Lung (tissue), 12 donors: ENCODE data around the gene ZSCAN22. TPM values are rescaled to one million over a fixed set of nuclear protein-coding genes. Genes with fewer than 3 reads are reported as not detected.

Experiments used
- ATAC-seq: fragments of 200-7000 bp; cut with Tn5 transposase; one replicate; pipeline ENCODE4 v1.9.1; 2020; ENCODE audit warnings: moderate number of reproducible peaks; ENCODE audit not compliant: insufficient read depth, low FRiP score
- DNase-seq, 3 donors: peaks; one replicate each; pipeline ENCODE4 v3.0.0-alpha.2; 2013 to 2017
- H3K27ac ChIP-seq, 2 donors: one replicate each; pipeline ENCODE4 v1.5.1; 2013; ENCODE audit warnings: mild to moderate bottlenecking in 2 of 2, moderate library complexity in 2 of 2, control low read depth in 1 of 2, inconsistent platforms in 1 of 2, low read depth in 1 of 2, low read length in 1 of 2
- H3K27me3 ChIP-seq, 3 donors: one replicate each; pipeline ENCODE4 v1.5.1; 2013; ENCODE audit warnings: low read length in 2 of 3; ENCODE audit not compliant: control insufficient read depth in 3 of 3, insufficient read depth in 3 of 3
- H3K36me3 ChIP-seq, 4 donors: one replicate each; pipeline ENCODE4 v1.5.1; 2013; ENCODE audit warnings: low read length in 4 of 4, mild to moderate bottlenecking in 1 of 4, moderate library complexity in 1 of 4; ENCODE audit not compliant: control insufficient read depth in 4 of 4, insufficient read depth in 4 of 4
- H3K4me1 ChIP-seq, 5 donors: one replicate each; pipeline ENCODE4 v1.5.1; 2013; ENCODE audit warnings: low read length in 5 of 5, mild to moderate bottlenecking in 2 of 5, moderate library complexity in 1 of 5; ENCODE audit not compliant: control insufficient read depth in 5 of 5, insufficient read depth in 5 of 5
- H3K4me3 ChIP-seq: one replicate; pipeline ENCODE4 v1.5.1; 2013; ENCODE audit warnings: mild to moderate bottlenecking, control low read depth, moderate library complexity
- H3K9ac ChIP-seq, 2 donors: one replicate each; pipeline ENCODE4 v1.5.1; 2013; ENCODE audit warnings: low read length in 2 of 2, control low read depth in 1 of 2; ENCODE audit not compliant: insufficient read depth in 1 of 2
- H3K9me3 ChIP-seq, 4 donors: one replicate each; pipeline ENCODE4 v1.5.1; 2013; ENCODE audit warnings: low read length in 3 of 4, mild to moderate bottlenecking in 1 of 4, moderate library complexity in 1 of 4; ENCODE audit not compliant: control insufficient read depth in 4 of 4, insufficient read depth in 3 of 4
- WGBS, 2 donors: extraction: QIAGEN DNeasy Blood & Tissue Kit; methylation state at CpG; one replicate each; pipeline ENCODE4 v1.1.7; 2013; 5-methylcytosine and 5-hydroxymethylcytosine counted together
- polyA plus RNA-seq, 2 donors: library from polyadenylated mRNA; stranded (reverse); fragments of 200-250 nt; gene quantifications; one replicate each; pipeline ENCODE4 v1.2.1, GENCODE V29; 2013
- total RNA-seq, 2 donors: library from RNA; depleted of rRNA in 1 of 2; stranded (reverse); fragments of >200 nt in 1 of 2; gene quantifications; one replicate each; pipeline ENCODE4 v1.2.1, GENCODE V29; 2014 to 2021
- TF ChIP-seq, protein P1 (sequence below): IDR thresholded peaks from 2 replicates; pipeline ENCODE4 v1.5.1; 2012; ENCODE audit warnings: mild to moderate bottlenecking; ENCODE audit errors: control extremely low read depth, extremely low read depth
- donor health status: control.
- donor health status: control.
- donor health status: Bipolar disorder and iron deficiency.
- donor health status: healthy.
- donor health status: DM: yes; HTN: yes; CAD: no.

ZSCAN22 gene
- total and polyA plus RNA-seq, 4 donors, result 0.93 to 3.7 (median 2.4) TPM

DNA sequence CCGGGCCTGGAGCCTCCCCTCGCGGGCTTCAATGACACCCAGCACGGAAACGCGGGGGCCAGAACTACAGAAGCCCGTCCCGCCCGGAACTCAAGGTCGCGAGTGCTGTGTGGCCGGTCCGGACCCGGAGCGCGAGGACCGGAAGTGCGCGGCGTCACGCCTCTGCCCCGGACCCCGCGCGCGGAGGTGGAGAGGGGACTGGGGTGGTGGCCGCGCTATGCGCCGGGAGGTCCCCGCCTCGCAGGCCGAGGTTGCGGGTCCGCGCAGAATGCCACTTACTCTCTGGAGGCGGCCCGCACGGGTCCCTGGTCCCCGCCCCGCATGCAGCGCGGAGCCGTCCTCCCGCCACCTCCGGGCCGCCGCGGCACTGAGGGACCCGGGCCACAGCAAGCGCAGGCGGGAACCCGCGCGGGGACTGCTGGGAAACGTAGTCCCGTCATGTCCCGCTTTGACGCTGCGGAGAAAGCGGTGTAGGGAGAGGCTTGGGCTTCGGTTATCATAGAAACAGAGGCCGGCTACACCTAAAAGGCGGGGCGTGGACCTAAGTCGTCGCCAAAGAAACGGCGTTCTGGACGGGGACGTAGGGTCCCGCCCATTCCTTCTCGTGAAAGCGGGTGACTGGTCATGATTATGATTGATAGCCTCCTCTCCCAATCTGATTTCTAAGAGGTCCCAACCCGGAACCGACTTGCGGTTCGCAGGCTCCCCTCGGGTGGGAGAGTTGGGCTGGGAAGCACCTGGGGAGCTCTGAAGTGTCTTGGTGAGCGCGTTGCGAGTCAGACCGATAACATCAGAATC, 54.1 kb downstream of the ZSCAN22 start, which contains the start of gene ZNF837:
ZNF837 (minus strand) TSS at position 369 of the 798 bp plus-strand sequence. CDS start 11,698 bp downstream, outside the sequence.
- H3K4me3 ChIP-seq, result peak within 1 kb of the TSS; percentile 55
- 0% methylated on average over 65 to 83 of the region's 83 CpGs for WGBS, 2 donors
- H3K9me3 ChIP-seq, result no peaks in the 10 kb centered on the region
- TF ChIP-seq, protein P1, sequence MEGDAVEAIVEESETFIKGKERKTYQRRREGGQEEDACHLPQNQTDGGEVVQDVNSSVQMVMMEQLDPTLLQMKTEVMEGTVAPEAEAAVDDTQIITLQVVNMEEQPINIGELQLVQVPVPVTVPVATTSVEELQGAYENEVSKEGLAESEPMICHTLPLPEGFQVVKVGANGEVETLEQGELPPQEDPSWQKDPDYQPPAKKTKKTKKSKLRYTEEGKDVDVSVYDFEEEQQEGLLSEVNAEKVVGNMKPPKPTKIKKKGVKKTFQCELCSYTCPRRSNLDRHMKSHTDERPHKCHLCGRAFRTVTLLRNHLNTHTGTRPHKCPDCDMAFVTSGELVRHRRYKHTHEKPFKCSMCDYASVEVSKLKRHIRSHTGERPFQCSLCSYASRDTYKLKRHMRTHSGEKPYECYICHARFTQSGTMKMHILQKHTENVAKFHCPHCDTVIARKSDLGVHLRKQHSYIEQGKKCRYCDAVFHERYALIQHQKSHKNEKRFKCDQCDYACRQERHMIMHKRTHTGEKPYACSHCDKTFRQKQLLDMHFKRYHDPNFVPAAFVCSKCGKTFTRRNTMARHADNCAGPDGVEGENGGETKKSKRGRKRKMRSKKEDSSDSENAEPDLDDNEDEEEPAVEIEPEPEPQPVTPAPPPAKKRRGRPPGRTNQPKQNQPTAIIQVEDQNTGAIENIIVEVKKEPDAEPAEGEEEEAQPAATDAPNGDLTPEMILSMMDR, result no peak
- DNase-seq, result peak; percentile 98 to 100 (median 99)
- H3K4me1 ChIP-seq, result peaks cover 0 to 27% (median 11%) of the 10 kb centered on the region in 5 donors
- ATAC-seq, result peak; percentile 94
- no peaks in the 10 kb centered on the region for H3K27me3 ChIP-seq
- H3K27ac ChIP-seq, result peak within 1 kb of the TSS; percentile 88 to 97
- peak within 1 kb of the TSS; percentile 69 to 79 for H3K9ac ChIP-seq
- H3K36me3 ChIP-seq, result no peaks in the 10 kb centered on the region

DNA sequence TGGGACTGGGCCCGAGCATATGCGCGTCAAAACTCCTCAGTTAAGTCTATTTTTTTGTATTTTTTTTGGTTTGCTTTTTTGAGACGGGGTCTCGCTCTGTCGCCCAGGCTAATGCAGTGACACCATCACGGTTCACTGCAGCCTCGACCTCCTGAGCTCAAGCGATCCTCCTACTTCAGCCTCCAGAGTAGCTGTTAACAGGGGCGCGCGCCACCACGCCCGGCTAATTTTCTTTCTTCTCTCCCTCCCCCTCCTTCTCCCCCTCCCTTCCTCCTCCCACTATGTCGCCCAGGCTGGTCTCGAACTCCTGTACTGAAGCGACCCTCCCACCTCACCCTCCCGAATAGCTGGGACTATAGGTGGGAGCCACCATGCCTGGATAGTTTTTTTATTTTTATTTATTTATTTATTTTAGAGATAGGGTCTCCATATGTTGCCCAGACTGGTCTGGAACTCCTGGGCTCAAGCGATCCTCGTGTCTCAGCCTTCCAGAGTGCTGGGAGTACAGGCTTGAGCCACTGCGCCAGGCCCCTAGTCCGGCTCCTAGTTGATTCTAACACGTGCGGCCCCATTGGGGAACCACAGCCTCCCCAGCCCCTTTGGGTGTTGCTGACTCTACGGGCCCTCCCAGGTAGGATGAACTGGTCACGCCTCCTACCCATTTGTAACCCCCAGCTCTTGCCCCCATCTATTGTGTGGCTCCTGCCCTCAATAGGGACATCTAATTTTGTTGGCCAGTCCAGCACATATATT, 54.8 kb downstream of the ZSCAN22 start:
- Histone ChIP-seq H3K27ac (peak overlapping the region; percentile 74 to 88), H3K9me3 (no peaks in the 10 kb centered on the region), H3K9ac (peak overlapping the region in 1 of 2 donors; percentile 50), H3K27me3 (no peaks in the 10 kb centered on the region), H3K36me3 (no peaks in the 10 kb centered on the region), H3K4me1 (peaks cover 0 to 32% (median 11%) of the 10 kb centered on the region in 5 donors), H3K4me3 (peak overlapping the region; percentile 55)
- no peak for ATAC-seq
- TF ChIP-seq, protein P1, result no peak
- DNase-seq, result no peak
- 27 to 33% methylated on average over 26 of the region's 26 CpGs for WGBS, 2 donors

DNA sequence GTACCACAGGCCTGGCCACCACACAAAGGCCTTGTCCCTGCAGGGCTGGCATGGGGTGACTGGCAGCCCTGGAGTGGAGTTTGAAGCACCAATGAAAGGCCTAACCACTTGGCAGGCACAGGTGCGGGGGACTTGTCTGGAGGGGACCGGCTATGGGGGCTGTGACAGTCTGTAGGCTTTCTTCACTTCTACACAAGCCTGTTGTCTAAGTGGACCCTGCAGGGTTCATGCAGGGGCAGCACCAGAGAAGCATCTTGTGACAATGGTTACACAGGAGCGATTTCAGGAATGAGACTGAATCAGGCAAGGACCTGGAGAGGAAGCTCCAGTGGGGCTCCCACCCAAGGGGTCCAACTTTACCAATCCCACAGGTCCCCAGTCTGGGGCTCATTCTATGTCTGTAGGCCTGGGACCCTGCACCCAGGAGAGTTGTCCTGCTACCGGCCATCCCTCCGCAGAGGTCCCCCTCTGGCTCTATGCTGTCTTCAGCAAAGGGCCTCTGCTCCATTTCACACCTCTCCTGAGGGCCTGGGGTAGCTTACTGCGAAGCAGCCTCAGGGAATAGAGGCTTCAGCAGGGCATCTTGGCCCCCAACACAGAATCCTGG, 56.3 kb downstream of the ZSCAN22 start:
- H3K4me1 ChIP-seq, result peaks cover 0 to 39% (median 18%) of the 10 kb centered on the region in 5 donors
- WGBS, 2 donors, result 92 to 94% methylated on average over 6 of the region's 6 CpGs
- ATAC-seq, result no peak

More for the DNA sequence above, 56.3 kb downstream of the ZSCAN22 start:
- no peaks in the 10 kb centered on the region for H3K27me3 ChIP-seq
- H3K9me3 ChIP-seq, result no peaks in the 10 kb centered on the region
- no peak overlapping the region for H3K27ac ChIP-seq
- no peak for DNase-seq
- peaks cover 0 to 2% (median 1%) of the 10 kb centered on the region in 4 donors for H3K36me3 ChIP-seq
- no peak overlapping the region for H3K4me3 ChIP-seq
- H3K9ac ChIP-seq, result no peak overlapping the region
- TF ChIP-seq, protein P1, result no peak
